HG03457 (cell line): ENCODE measurements around the gene MARVELD1.
"Not testable (repeated sequence)": the region's sequence is repeated elsewhere in the genome, so short reads cannot be mapped to it uniquely, and the experiment has no call there.

Source experiments
- ATAC-seq: cut with Tn5 transposase; IDR thresholded peaks from one replicate; pipeline ENCODE4 v1.9.1; 2021; ENCODE audit warnings: moderate number of reproducible peaks; ENCODE audit not compliant: unreplicated experiment

MARVELD1 gene

GRCh38 chr10:97713339-97713825 is at the start of gene MARVELD1:
TSS of gene MARVELD1 (plus strand) at chr10:97713730. CDS start at chr10:97713877, 147 bp downstream.
- ATAC-seq = no peak

GRCh38 chr10:97664282-97664850 is 49.2 kb upstream of the MARVELD1 start:
- no peak for ATAC-seq

GRCh38 chr10:97666992-97667391 is 46.5 kb upstream of the MARVELD1 start:
- no peak for ATAC-seq

GRCh38 chr10:97667463-97667862 is 46.1 kb upstream of the MARVELD1 start:
- no peak for ATAC-seq

GRCh38 chr10:97669571-97669970 is 44.0 kb upstream of the MARVELD1 start:
- no peak for ATAC-seq

- ATAC-seq = no peak
These were observed 39.6 kb upstream of the MARVELD1 start for GRCh38 chr10:97673736-97674525.

GRCh38 chr10:97675222-97675621 is 38.3 kb upstream of the MARVELD1 start:
- ATAC-seq = no peak

GRCh38 chr10:97676770-97677581 is 36.6 kb upstream of the MARVELD1 start:
- ATAC-seq = no peak

GRCh38 chr10:97679594-97679993 is 33.9 kb upstream of the MARVELD1 start:
- ATAC-seq = no peak

- ATAC-seq = no peak
These were observed 31.5 kb upstream of the MARVELD1 start for GRCh38 chr10:97682042-97682441.

- no peak for ATAC-seq
These were observed 29.8 kb upstream of the MARVELD1 start for GRCh38 chr10:97683556-97684367.

- ATAC-seq = not testable (repeated sequence)
These were observed 29.2 kb upstream of the MARVELD1 start for GRCh38 chr10:97684368-97684713.

GRCh38 chr10:97684866-97685394 is 28.6 kb upstream of the MARVELD1 start:
- ATAC-seq = no peak

GRCh38 chr10:97685395-97685958 is 28.1 kb upstream of the MARVELD1 start:
- ATAC-seq = no peak

GRCh38 chr10:97686301-97686961 is 27.1 kb upstream of the MARVELD1 start:
- ATAC-seq = no peak

GRCh38 chr10:97686962-97687784 is 26.4 kb upstream of the MARVELD1 start, which contains the start of gene AVPI1:
TSS of gene AVPI1 (minus strand) at chr10:97687241. CDS start at chr10:97679905, 7,336 bp downstream.
- peak; percentile 92 for ATAC-seq

GRCh38 chr10:97687785-97688781 is 25.4 kb upstream of the MARVELD1 start:
- no peak for ATAC-seq
